ENCODE measurements around the gene TGFBR3L.

The TGFBR3L gene

GRCh38 chr19:7905268-7905667 is 9.4 kb upstream of the TGFBR3L start:
- peak overlapping the region; percentile 83 for H3K4me3 ChIP-seq (replicated peaks; ENCODE audit: low read depth, low read length)
- TF ChIP-seq CTCF (IDR thresholded peaks at IDR 0.05; ENCODE audit: low read length, missing control alignments), result no peak
- no peak for DNase-seq (ENCODE audit: low read depth)

- no peak overlapping the region for H3K4me3 ChIP-seq (replicated peaks; ENCODE audit: low read depth, low read length)
- TF ChIP-seq CTCF (IDR thresholded peaks at IDR 0.05; ENCODE audit: low read length, missing control alignments), result no peak
- no peak for DNase-seq (ENCODE audit: low read depth)
Measured at GRCh38 chr19:7905859-7906258, 8.8 kb upstream of the TGFBR3L start.

GRCh38 chr19:7907122-7907521 is 7.5 kb upstream of the TGFBR3L start:
- no peak for DNase-seq (ENCODE audit: low read depth)
- no peak overlapping the region for H3K4me3 ChIP-seq (replicated peaks; ENCODE audit: low read depth, low read length)
- TF ChIP-seq CTCF (IDR thresholded peaks at IDR 0.05; ENCODE audit: low read length, missing control alignments), result no peak

- DNase-seq (ENCODE audit: low read depth), result no peak
- no peak overlapping the region for H3K4me3 ChIP-seq (replicated peaks; ENCODE audit: low read depth, low read length)
- no peak for TF ChIP-seq CTCF (IDR thresholded peaks at IDR 0.05; ENCODE audit: low read length, missing control alignments)
Measured at GRCh38 chr19:7907544-7907943, 7.1 kb upstream of the TGFBR3L start.

GRCh38 chr19:7908078-7908699 is 6.4 kb upstream of the TGFBR3L start:
- no peak for DNase-seq (ENCODE audit: low read depth)
- TF ChIP-seq CTCF (IDR thresholded peaks at IDR 0.05; ENCODE audit: low read length, missing control alignments), result no peak
- H3K4me3 ChIP-seq (replicated peaks; ENCODE audit: low read depth, low read length), result no peak overlapping the region

- DNase-seq (ENCODE audit: low read depth), result no peak
- H3K4me3 ChIP-seq (replicated peaks; ENCODE audit: low read depth, low read length), result no peak overlapping the region
- TF ChIP-seq CTCF (IDR thresholded peaks at IDR 0.05; ENCODE audit: low read length, missing control alignments), result no peak
Measured at GRCh38 chr19:7908742-7909461, 5.7 kb upstream of the TGFBR3L start.

Data from fibroblast of pulmonary artery (primary cell).